ENCODE results near the gene TRAPPC10.

TRAPPC10 gene, protein sequence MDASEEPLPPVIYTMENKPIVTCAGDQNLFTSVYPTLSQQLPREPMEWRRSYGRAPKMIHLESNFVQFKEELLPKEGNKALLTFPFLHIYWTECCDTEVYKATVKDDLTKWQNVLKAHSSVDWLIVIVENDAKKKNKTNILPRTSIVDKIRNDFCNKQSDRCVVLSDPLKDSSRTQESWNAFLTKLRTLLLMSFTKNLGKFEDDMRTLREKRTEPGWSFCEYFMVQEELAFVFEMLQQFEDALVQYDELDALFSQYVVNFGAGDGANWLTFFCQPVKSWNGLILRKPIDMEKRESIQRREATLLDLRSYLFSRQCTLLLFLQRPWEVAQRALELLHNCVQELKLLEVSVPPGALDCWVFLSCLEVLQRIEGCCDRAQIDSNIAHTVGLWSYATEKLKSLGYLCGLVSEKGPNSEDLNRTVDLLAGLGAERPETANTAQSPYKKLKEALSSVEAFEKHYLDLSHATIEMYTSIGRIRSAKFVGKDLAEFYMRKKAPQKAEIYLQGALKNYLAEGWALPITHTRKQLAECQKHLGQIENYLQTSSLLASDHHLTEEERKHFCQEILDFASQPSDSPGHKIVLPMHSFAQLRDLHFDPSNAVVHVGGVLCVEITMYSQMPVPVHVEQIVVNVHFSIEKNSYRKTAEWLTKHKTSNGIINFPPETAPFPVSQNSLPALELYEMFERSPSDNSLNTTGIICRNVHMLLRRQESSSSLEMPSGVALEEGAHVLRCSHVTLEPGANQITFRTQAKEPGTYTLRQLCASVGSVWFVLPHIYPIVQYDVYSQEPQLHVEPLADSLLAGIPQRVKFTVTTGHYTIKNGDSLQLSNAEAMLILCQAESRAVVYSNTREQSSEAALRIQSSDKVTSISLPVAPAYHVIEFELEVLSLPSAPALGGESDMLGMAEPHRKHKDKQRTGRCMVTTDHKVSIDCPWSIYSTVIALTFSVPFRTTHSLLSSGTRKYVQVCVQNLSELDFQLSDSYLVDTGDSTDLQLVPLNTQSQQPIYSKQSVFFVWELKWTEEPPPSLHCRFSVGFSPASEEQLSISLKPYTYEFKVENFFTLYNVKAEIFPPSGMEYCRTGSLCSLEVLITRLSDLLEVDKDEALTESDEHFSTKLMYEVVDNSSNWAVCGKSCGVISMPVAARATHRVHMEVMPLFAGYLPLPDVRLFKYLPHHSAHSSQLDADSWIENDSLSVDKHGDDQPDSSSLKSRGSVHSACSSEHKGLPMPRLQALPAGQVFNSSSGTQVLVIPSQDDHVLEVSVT

DNA sequence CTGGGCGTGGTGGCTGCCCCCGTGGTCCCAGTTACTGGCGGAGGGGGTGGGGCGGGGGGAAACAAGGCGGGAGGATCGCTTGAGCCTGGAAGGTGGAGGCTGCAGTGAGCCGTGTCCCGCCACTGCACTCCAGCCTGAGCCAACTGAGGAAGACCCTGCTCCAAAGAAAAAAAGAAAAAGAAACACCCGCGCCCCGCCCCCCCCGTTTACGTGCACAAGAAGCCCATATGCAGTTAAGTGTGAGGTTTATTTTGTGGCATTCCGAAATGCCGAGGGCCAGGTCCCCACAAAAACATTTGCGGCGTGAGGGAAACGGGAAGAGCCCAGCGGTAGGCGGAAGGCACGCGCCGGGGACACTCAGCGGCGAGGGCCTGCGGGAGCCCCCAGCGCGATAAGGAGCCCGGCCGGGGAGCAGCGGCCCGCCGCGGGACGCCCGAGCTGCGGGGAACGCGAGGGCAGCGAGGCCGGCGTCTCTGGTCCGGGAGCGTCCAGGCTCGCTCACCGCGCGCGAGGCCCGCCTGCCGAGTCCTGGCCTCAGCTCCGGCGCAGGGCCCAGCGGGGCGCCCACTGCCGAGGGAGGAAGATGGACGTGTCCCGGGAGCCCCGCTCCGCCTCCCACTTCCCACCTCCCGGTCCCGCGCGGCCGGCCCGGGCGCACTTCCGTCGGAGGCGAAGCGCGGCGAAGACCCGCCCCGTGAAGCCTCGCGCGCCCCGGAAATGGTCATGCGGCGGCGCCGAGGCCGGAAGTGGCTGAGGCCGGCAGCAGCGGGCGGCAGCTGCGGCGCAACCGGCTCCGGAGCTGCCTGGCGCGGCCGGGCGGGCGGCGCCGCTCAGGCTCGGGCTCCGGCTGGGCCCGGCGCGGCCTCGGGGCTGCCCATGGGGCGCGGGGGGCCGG is at the start of gene TRAPPC10:
Gene TRAPPC10 (plus strand): TSS at position 731 of the 895 bp plus-strand sequence. CDS start 185 bp downstream, outside the sequence.
- peak; percentile 78 for DNase-seq

- DNase-seq: no peak
Observed at GRCh38 chr21:43965911-43966585, 46.1 kb upstream of the TRAPPC10 start.

DNA sequence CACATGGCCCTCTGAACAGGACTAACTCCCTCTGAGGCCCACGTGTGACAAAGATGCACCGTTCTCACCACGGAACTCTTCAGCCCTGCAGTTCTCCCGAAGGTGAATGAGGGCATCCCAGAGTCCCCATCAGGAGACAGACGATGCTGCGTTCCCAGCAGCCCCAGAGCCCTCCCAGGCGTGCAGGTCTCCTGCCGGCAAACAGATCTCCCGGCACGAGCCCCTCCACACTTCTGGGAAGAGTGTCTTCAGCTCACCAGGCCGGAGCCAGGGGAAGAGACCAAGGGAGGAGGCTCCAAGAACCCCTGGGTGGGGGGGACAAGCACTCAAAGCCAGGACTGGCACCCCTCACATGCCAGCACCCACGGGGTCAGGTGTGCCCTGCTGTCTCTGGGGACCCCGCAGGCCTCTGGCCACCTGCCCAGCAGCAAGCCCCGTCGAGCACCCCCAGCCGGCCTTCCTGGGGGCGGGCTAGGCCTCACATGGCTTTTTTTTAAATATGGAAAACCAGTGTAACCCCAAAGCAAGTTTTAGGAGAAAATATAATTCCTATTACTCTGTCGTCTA is 45.1 kb upstream of the TRAPPC10 start:
- DNase-seq: no peak

GRCh38 chr21:43967981-43968380 is 44.1 kb upstream of the TRAPPC10 start:
- no peak for DNase-seq

GRCh38 chr21:43968410-43969114 is 43.5 kb upstream of the TRAPPC10 start:
- DNase-seq: no peak

DNA sequence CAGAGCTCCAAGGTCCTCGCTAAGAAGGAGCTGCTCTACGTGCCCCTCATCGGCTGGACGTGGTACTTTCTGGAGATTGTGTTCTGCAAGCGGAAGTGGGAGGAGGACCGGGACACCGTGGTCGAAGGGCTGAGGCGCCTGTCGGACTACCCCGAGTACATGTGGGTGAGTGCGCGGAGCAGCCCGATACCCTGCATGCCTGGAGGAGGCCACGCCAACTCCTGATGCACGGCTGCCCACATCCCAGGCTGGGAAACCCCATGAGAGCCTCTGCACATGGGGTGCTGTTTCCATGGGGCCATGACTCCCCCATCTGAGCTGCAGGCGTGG is 43.0 kb upstream of the TRAPPC10 start:
- DNase-seq: no peak

DNA sequence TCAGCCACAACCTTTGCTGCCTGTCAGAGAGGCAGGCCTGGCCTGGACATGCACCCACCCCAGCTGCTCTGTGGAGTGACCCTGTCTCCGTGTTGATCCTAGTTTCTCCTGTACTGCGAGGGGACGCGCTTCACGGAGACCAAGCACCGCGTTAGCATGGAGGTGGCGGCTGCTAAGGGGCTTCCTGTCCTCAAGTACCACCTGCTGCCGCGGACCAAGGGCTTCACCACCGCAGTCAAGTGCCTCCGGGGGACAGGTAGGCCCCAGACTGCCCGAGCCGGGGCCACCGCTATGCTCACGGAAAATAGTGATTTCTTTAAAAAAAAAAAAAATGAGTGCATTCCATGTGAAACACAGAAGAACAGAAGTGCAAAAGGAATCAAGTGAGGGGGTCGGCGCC is 41.6 kb upstream of the TRAPPC10 start:
- DNase-seq: no peak

- no peak for DNase-seq
Observed at GRCh38 chr21:43971201-43971991, 40.7 kb upstream of the TRAPPC10 start.

DNA sequence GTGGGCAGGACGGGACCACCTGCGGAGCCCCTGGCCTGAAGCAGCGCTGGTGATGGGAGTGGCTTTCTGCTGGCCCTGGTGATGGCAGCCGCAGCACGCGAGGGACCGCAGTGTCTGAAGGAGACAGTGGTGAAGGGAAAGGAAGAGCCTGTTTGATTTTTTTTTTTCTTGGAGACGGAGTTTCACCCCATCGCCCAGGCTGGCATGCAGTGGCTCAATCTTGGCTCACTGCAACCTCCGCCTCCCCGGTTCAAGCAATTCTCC is 40.2 kb upstream of the TRAPPC10 start:
- no peak for DNase-seq

DNA sequence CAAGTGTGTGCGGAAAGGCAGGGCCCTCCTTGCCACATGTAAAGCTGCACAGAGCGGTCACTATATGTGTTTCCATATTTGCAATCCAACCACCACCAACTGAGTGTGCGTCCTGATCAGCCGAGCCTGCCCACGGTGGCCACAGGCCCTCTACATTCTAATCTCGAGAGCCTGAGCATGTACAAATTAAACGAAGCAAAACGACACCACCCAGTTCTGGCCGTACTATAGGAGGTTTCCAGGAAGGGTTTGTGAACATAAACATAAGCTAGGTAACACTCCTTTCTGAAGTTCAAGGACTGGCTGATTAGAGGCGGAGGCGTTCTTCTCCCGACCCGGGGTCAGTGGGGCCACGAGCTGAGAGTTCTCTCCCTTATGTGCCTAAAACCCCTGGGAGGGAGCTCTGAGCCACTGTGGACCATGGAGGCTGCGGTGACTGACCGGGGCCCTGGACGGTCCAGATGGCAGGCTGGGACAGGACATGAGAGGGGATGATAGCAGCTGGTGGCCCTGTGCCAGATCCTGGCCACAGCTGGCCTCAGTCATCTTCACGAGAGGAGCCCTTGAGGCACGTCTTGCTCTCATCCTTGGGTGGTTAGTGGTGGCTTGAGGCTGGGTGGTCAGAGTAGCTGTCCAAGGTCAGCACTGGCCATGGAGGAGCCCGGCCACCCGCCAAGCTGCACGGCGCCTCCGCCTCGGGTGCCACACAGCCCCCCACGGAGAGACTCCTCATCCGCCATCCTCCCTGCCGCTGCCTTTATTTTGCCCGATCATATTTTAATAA is 39.1 kb upstream of the TRAPPC10 start:
- no peak for DNase-seq

DNA sequence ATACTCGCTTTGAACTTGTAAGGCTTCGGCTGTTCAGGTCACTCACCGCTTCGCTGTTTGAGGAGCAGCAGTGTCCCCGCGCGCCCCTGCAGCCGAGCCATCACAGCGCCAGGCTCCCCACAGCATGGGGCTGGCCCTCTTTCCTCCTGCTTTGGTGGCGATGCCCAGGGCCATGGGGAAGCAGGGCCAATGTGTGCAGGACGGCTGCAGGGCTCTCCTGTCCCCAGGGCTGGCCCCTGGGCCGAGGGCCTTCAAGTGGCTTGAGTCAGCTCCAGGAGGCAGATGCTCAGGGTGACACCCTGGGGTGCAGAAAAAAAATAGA is 38.5 kb upstream of the TRAPPC10 start:
- DNase-seq: no peak

DNA sequence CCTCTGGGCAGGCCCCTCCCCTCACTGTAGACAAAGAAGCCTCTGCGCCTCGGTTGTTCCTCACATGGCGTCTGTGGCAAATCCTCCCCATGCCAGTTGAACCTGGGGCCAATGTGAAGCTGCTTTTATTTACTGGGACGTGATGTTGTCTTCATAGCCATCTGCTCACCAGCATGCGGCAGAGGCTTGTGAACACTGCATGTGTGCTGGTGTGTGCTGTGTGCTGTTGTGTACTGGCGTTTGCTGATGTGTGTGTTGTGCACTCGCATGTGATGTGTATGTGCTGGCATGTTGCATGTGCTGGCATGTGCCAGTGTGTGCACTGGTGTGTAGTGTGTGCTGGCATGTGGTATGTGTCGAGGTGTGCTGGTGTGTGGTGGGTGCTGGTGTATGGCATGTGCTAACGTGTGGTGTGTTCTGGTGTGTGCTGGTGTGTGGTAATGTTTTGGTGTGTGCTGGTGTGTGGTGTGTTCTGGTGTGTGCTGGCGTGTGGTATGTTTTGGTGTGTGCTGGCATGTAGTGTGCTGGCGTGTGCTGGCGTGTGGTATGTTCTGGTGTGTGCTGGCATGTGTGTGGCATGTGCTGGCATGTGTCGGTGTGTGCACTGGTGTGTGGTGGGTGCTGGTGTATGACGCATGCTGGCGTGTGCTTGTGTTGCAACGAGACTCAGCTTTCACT is 37.2 kb upstream of the TRAPPC10 start:
- no peak for DNase-seq

- peak; percentile 82 for DNase-seq
Observed at GRCh38 chr21:43975469-43976098, 36.5 kb upstream of the TRAPPC10 start.

GRCh38 chr21:43976661-43977060 is 35.4 kb upstream of the TRAPPC10 start:
- no peak for DNase-seq

- DNase-seq: no peak
Observed at GRCh38 chr21:43978060-43978459, 34.0 kb upstream of the TRAPPC10 start.

GRCh38 chr21:43979654-43980053 is 32.5 kb upstream of the TRAPPC10 start:
- no peak for DNase-seq

DNA sequence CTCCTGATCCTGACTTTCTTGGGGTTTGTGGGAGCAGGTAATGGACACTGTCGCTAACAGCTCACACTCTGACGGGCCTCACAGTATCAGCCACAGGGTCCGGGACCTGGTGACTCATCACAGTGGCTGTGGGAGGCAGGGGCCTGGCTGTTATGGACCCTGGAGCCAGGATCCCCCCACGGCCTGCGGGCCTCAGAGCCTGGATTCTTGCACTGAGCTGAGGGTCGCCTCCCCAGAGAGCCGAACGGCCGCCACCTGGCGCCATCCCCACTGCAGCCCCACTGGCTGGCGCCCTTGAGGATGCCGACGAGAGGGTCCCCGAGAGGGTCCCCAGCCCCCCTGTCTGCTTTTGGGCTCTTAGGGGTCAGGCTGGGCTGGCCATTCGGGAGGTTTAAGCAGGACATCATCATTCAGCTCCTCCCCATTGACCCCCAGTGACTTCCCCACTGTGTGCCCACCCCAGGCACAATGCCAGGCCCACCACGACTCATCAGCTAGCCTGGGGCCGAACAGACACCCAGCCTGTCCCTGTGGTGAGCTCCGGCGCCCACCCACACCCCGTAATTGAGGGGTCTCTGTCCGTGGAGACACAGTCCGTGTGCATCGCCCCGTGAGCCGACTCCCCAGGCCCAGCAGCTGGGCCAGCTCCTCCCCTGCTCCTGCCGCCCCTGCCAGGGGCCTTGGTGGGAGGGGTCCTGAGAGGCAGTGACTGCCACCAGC is 30.8 kb upstream of the TRAPPC10 start:
- no peak for DNase-seq

- DNase-seq: no peak
Observed at GRCh38 chr21:43981871-43982210, 30.3 kb upstream of the TRAPPC10 start.
